HG03175 (cell line): Measurements from ENCODE around the gene GABARAPL2.
"Not testable (repeated sequence)": the region's sequence is repeated elsewhere in the genome, so short reads cannot be mapped to it uniquely, and the experiment has no call there.

ENCODE experiments used
- ATAC-seq: cut with Tn5 transposase; IDR thresholded peaks from one replicate; pipeline ENCODE4 v1.9.1; 2021; ENCODE audit warnings: mild to moderate bottlenecking, moderate library complexity; ENCODE audit not compliant: unreplicated experiment

Gene GABARAPL2

DNA sequence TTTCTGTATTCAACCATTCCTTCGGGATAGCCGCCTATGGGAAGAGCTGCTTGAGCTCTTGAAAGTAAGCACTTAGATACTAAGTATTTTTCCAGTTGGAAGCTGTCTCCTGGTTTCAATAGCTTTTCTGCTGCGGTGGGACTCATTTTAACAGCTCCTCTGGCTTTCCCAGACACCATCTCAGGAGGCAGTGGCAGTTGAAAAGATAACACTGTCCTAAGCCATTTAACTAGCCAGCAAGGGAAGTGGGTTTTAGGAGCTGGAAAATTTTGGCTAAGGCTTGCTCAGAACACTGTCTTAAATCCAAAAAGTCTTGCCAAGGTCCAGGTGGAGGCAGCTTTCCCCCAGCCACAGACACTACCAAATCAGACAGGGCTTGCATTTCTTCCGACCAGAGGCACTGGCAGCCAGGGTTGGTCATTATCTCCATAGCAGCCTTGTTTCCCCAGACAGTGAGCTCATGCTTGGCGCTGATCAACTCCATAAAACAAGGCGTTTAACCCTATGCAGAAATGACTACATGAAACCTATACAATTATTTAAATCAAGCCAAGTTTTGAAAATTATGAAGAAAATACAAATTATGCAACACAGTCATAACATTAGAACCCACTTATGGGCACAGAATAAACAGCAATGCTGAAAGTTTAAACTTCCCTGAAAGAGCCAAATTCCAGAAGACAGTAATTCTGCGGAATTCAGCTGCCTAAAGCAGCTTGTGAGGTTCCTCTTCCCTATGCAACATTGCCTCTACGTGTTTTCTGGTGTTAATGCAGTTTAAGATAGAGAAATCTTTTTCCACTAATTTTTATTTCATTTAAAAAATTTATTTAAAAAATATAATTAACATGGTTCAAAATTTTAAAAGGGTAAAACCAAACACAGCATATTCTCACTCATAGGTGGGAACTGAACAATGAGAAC, 25.0 kb downstream of the GABARAPL2 start:
- no peak for ATAC-seq

DNA sequence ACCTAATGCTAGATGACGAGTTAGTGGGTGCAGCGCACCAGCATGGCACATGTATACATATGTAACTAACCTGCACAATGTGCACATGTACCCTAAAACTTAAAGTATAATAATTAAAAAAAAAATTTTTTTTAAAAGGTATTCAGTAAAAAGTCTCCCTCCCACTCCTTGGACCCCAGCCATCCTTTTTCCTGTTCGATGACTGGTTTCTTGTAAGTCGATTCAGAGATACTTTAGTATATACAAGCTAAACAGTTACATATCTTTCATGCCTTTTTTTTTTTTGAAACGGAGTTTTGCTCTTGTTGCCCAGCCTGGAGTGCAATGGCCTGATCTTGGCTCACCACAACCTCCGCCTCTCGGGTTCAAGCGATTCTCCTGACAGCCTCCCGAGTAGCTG, 25.7 kb downstream of the GABARAPL2 start:
- ATAC-seq = not testable (repeated sequence)

DNA sequence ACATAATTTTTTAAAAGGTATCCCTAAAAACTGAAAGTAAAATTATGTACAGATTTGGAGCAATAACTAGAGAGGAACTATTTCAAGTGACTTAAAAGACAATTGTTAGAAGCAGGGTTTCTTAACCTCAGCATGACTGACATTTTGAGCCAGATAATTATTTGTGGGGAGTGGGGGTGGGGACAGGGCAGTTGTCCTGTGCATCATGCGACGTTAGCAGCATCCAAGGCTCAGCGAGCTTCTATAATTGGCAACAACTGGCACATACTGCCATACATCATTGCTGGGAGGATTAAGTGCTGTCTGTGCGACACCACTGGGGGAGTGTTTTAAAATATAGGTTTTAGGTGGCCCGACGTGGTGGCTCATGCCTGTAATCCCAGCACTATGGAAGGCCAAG, 27.1 kb downstream of the GABARAPL2 start:
- ATAC-seq = no peak

DNA sequence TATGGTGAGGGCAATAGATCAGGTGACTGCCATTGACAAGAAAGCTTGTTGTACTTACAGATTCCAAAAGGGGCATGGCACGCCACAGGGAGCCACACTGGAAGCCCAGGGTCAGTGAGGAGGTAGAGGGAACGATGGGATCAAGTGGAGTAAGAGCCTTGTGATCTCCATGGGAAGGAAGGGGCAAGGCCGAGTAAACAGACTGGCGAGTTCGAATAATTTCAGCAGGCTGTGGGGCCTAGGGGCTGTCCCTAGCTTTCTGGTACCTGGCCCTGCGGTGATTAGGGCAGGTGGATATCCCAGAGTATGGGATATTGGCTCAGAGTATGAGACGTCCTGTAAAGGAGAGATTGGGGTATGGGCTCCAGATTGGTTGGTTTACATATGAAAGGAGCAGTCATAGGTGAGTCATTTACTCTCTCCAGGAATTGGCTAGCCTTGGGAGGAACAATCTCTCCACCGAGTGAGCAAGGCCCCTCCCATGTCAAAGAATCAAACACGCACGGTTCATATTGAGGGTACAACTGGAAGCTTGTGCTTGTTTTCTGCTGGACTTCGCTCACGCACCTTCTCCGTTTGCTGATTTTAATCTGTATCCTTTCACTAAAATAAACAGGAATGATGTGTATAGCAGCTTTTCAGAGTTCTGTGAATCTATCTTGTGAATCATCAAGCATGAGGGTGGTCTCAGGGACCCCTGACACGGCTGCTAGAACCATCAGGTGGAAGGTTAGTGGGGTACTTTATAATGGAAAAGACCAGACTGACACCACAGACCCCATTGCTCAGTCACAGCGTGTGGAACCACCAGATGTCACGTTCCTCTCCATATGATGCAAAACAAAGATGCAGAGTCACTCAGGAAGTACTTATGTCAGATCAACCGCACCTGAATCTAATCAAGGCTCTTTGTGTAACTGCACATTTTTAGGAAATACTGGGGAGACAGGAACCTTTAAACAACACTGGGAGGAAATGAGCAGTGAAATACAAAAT, 27.9 kb downstream of the GABARAPL2 start:
- ATAC-seq = no peak

DNA sequence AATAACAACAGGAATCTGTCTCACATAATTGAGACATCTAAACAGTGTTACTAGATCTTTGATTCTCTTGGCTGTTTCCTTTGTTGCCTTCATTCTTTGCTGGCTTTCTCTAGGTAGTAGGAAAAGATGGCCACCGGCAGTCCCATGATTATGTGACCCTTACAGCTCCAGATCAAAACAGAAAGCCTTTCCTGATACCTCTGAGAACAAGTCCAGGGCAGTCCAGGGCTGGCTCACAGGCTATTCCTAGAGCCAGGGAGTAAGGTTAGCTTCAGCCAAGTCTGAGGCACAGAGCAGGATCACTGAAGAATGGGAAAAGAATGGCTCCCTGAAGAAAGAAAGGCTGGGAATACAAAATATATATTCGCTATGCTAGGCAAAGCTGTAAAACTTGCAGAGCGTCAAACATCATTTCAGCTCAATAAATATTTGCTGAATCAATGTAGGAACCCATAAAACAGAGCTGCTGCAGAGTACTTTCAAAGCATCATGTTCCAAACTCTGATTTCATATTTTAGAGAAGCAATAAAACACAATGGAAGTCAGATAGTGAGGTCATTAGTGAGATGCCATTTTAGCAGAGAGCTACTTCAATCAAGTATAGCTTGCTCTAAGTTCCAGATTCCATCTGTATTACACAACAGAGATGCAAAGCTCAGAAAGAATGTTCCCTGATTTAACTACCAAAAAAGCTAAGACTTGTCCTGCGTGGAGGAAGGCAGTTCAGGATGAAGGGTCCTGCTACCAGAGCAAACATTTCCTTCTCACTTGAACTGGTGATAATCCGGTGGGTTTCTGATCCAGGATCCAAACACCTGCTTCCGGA, 33.5 kb downstream of the GABARAPL2 start:
- no peak for ATAC-seq

DNA sequence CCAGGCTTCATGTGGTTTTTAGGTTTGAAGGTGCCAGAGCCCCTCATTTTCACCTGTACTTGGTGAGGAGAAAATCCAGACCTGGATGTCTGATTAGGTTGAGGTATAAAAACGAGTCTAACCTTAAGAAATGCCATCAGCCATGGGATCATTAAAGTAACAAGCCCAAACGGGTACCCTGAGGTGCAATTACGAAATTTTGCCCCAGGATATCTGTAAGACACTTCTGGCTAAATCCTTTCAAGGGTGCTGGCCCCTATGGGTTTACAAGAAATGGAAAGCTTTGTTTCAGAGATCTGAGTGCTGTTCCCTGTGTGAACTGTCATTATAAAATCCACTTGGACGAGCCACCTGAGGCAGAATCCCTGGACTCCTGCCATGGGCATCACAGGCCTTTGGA, 37.1 kb downstream of the GABARAPL2 start:
- ATAC-seq = no peak

DNA sequence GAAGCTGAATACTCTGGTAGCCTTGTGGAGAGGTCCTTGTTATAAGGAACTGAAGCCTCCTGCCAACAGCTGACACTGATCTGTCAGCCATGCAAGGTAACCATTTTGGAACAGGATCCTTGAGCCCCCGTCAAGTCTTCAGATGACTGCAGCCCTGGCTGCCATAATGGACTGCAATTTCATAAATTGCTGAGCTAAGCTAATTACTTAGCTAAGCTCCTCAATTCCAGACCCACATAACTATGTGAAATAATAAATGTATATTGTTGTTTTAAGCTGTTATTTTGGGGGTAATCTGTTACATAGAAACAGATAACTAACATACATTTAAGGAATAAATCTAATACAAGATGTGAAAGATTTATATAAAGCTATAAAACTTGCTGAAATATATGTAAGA, 40.3 kb downstream of the GABARAPL2 start:
- no peak for ATAC-seq

DNA sequence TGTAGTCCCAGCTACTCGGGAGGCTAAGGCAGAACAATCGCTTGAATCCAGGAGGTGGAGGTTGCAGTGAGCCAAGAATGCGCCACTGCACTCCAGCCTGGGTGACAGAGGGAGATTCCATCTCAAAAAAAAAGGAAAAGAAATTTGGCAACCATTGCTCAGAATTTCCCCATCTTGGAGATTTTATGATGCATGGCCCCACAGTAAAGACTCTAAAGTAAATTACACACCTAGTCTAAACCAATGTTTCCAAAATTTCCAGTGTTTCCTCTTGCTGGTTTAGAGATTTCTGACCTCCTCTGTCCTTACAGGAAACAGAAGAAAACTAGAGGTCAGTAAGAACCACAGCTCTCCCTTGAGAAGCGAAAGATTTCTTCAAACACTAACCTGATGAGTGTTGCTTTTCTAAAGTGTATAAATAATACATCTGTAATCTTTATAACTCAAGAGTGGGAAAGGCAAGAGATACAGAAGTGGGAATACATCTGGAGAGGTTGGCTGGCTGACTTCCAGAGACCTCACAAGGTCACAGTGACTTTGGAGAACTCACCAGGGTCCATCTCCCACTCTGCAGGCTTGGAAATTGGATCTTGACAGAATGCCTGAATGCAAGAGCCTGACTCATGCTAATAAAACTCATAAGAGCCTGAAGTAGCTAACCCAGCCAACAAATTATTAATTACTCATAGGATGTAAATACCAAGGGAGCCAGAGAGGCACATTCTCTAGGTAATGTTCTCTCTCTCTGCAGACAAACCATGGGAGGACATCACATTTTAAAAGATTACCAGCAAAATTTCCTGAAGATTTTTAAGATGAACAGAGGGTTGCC, 48.1 kb downstream of the GABARAPL2 start:
- no peak for ATAC-seq

DNA sequence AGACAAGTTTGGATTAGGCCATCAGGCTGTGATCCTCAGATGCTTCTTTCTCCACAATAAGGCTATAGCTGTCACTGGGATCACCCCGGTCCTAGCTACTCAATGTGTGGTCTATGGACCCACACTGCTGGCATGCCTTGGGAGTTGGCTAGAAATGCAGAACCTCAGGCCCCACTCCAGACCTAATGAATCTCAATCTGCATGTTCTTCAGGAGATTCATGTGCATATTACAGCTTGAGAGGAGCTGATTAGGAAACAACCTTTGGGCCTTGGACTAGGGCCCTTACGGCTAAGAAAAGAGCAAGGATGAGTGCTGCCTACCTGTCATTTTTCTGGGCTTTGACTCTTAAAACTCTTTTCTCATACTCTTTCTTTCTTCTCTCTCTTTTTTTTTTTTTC, 49.4 kb downstream of the GABARAPL2 start:
- no peak for ATAC-seq

DNA sequence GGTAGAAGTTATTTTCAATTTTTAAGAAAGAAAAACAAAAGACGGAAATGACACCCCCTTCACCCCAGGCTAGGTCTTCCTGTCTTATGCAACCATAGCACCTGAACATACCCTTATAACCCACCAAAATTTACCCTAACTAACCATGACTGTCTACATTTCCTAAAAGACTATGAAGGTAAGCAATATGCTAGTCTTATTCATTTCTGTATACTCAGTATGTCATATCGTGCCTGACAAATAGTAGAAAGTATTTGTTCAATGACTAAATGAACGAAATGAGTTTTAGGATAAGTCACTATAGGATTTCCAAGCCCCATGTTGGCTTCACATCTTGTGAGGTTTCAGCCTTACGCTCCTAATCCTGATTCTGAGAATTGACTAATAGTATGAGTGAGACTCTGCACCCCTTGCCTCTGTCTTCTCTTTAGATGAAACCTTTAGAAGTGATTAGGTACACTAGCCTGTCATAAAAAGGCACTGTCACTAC, 50.4 kb downstream of the GABARAPL2 start:
- ATAC-seq = no peak

DNA sequence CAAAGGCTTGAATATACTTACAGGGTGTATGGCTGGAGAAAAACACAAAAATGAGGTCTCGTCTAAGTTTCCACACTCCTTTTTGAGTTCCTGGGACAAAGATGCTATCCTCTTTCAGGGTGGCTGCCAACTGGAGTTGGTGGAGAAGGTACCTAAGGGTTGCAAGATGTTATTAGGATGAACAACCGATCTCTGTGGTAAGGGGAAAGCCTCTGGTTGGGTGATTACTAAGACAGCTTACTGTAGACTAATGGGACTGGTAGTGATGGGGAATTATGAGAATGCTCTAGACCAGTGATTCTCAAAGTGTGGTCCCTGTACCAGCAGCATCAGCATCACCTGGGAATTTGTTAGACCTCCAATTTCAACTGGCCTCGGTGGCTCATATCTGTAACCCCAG, 50.9 kb downstream of the GABARAPL2 start:
- no peak for ATAC-seq

DNA sequence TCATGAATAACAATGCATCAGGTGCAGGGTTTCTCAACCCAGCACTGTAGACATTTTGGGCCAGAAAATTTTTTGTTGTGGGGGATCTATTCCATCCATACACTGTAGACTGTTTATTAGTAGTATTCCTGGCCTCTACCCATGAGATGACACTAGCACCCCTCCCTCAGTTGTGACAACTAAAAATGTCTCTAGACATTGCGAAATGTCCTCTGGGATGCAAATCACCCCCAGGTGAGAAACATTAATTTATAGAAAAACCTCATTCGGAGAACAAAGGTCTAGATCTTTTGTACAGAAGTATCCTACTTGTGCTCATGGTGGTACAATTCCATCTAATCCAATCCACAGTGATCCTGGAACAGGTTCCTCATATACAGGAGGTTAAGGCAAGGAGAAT, 52.6 kb downstream of the GABARAPL2 start:
- no peak for ATAC-seq

DNA sequence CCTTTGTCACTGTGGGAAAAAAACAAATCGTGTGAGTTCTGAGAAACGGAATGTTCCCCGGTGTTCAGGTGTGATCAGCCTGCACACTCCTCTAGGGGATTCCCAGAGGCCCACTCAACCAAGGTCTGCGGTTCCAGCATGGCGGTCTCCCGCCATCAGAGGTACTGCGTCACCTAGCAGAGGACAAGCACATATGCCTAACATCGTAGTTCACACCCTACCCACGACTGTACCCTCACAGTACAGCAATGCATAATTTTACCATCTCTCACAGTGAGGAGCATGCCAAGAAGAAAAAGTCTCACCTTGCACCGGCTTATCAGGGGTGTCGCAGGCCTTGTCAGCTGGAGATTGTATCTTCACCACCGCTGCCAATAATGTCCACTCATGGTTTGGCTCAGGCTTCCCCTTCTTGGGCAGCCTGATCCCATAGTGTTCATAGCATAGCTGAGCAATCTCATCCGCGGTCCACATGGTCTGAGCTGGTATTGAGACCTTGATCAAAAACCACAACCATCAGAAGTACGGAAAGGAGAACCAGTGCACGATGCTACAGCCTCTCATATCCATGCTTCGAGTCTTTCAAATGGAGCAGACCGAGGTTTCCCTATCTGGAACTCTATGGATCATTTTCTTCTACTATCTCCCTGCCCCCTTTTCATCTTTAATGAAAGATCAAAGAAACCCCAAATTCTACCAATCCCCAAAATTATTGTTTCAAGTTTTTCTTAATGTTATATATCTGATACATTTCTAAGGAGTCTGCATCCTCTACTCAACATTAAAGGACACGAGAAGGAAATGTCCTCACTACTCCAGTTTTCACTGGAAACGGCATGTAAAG, 54.4 kb downstream of the GABARAPL2 start:
- no peak for ATAC-seq

DNA sequence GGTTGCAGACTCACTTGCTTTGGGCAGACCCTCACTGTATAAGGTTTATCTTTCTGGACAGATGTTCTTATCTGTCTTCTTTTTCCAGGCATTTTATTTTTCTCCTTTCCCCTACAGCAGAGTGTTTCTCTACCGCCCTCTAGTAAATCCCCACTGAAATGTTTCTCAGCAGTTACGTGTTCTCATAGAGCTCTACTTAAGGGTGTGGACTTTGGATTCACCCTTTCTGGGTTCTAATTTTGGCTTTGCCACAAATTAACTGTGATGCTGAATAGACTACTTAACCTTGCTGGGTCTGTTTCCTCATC, 54.9 kb downstream of the GABARAPL2 start:
- ATAC-seq = no peak

DNA sequence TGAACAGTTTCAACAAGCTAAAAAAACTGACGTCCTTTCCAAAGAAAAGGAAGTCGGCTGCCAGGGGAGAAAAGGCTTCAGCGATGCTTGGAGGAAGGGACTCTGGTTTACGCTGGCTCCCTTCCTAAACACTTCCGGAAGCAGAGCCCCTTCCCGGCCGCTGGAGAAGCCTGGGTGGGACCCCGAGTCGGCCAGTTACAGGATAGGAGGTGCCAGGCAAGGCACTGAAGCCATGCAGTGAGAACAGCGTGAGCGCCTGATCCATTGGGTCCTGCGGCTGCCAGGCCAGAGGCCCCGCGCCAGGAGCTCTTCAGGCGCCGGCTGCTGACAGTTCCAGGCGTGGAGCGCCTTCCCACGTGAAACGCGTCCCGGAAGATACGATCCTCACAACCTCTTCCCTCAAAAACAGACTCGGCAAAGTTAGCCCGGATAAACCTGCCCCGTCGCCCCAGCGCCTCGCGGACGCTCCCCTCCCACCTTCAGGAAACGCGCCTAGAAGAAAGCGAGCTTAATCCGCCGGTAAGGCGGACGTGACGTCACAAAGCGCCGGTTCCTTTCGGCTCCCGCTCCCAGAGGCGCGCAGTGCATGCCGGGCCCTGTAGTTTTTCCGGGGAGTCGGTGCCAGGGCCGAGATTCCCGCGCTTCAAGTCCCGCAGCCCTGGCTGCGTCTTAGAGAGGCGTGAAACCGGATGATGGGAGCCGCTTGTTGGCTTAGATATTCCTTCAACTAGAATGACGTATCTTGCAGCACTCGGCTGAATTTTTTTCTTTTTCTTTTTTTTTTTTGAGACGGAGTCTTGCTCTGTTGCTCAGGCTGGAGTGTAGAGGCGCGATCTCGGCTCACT, 56.8 kb downstream of the GABARAPL2 start, which contains the start of gene ADAT1:
ADAT1 (minus strand) TSS at position 521 of the 845 bp plus-strand sequence. CDS start 2,482 bp downstream, outside the sequence.
- peak; percentile 97 for ATAC-seq

DNA sequence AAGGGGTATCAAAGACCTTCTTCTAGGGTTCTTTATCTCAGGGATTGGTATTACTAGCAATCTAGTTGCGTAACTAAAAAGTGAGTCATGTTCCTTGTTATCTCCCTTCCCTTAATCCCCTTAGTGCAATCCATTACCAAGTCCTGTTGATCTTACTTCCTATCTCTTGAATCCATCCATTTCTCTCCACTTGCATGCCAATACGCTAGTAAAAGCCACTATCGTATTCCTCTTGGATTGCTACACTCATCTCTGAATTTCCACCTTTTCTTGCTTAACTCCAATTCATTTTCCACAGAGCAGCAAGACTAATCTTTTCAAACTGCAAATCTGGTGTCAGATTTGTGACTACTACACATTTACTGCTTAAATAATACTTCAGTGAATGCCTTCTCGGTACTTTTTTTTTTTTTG, 58.7 kb downstream of the GABARAPL2 start:
- ATAC-seq = no peak

DNA sequence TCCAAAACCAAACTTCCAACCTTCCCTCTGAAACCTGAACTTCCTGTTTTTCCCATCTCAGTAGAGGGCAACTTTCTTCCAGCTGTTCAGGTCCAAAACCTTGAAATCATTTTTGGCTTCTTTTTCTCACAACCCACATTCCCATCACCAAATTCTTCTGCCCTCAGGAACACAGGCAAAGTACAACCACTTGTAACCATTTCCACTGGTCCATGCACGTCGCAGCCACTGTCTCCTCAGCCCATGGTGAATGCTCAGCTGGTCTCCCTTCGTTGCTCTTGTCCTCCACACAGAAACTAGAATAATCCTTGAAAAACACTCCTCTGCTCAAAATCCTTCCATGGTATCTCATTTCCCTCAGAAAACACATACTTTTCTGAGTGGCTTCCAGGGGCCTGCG, 60.6 kb downstream of the GABARAPL2 start:
- no peak for ATAC-seq
